B cell (primary cell): ENCODE data around the gene SERTAD2. TPM values are rescaled to one million over a fixed set of nuclear protein-coding genes. Genes with fewer than 3 reads are reported as not detected.
A peak's percentile ranks its signal among the peaks of the same experiment; 100 is the strongest.

Experiments used
- ATAC-seq: fragments of 200-7000 bp; cut with Tn5 transposase; one replicate; pipeline ENCODE4 v1.10.0; 2021; ENCODE audit warnings: low read depth, mild to moderate bottlenecking, moderate number of reproducible peaks, moderate library complexity
- CTCF ChIA-PET: fragments of 350-600 bp; sonication (Branson Sonifier 250); formaldehyde crosslinking; loops from one replicate; lab custom pipeline; 2021; ENCODE audit warnings: antibody characterized with exemption, inconsistent platforms; lab: Charles Lee
- POLR2A ChIA-PET: fragments of 350-600 bp; sonication (Branson Sonifier 250); formaldehyde crosslinking; loops from one replicate; lab custom pipeline; 2021; ENCODE audit warnings: antibody characterized with exemption; lab: Charles Lee
- DNase-seq: peaks from one replicate; pipeline ENCODE4 v3.0.0; 2013
- H2AFZ ChIP-seq: 2 replicates; pipeline ENCODE4 v1.6.1; 2012; ENCODE audit warnings: mild to moderate bottlenecking, low read depth, low read length; ENCODE audit not compliant: insufficient read depth, poor library complexity, severe bottlenecking
- H3K27ac ChIP-seq, 2 donors: 1 replicate in 1 of 2; 2 replicates in 1 of 2; pipeline ENCODE4 v1.5.1; 2012 to 2013; ENCODE audit warnings: low read length in 2 of 2, mild to moderate bottlenecking in 2 of 2, moderate library complexity in 1 of 2
- H3K27me3 ChIP-seq, 4 experiments: fragments of 200-600 bp in 1 of 4; sonication (generic) in 1 of 4; replicated peaks in 1 of 4; 1 replicate in 2 of 4; 2 replicates in 2 of 4; pipeline versions ENCODE4 v1.6.1 to v1.7.0; 2013 to 2016; ENCODE audit warnings: low read length in 3 of 4, mild to moderate bottlenecking in 2 of 4, mixed read lengths in 1 of 4, moderate library complexity in 1 of 4; ENCODE audit not compliant: insufficient read depth in 4 of 4, control insufficient read depth in 3 of 4; ENCODE audit errors: control extremely low read depth in 1 of 4
- H3K36me3 ChIP-seq, 2 experiments: replicated peaks in 1 of 2; 1 replicate in 1 of 2; 2 replicates in 1 of 2; pipeline versions ENCODE4 v1.6.1 to v1.7.1; 2013; ENCODE audit warnings: low read length in 1 of 2; ENCODE audit not compliant: insufficient read depth in 2 of 2, control insufficient read depth in 1 of 2; ENCODE audit errors: control extremely low read depth in 1 of 2, extremely low read depth in 1 of 2
- H3K4me1 ChIP-seq, 2 donors: fragments of 200-600 bp in 1 of 2; sonication (generic) in 1 of 2; 1 replicate in 1 of 2; 2 replicates in 1 of 2; pipeline versions ENCODE4 v1.5.1 to v1.6.1; 2013 to 2017; ENCODE audit warnings: low read length in 2 of 2; ENCODE audit not compliant: control insufficient read depth in 2 of 2, insufficient read depth in 2 of 2
- H3K4me2 ChIP-seq: replicated peaks from 2 replicates; pipeline ENCODE3; 2012; ENCODE audit warnings: mild to moderate bottlenecking, low read depth, low read length; ENCODE audit not compliant: poor library complexity, severe bottlenecking
- H3K4me3 ChIP-seq, 5 experiments: fragments of 200-600 bp in 1 of 5; sonication (generic) in 1 of 5; 1 replicate in 3 of 5; 2 replicates in 2 of 5; pipeline versions ENCODE4 v1.5.1 to v1.7.0; 2011 to 2016; ENCODE audit warnings: low read length in 4 of 5, mild to moderate bottlenecking in 4 of 5, low read depth in 2 of 5, control low read depth in 1 of 5, moderate library complexity in 1 of 5; ENCODE audit not compliant: insufficient read depth in 1 of 5; ENCODE audit errors: control extremely low read depth in 1 of 5, extremely low read depth in 1 of 5
- H3K79me2 ChIP-seq: fragments of 200-600 bp; sonication (generic); one replicate; pipeline ENCODE4 v1.6.0; 2016; ENCODE audit warnings: low read length; ENCODE audit not compliant: control insufficient read depth, insufficient read depth
- H3K9ac ChIP-seq: fragments of 200-600 bp; sonication (generic); 2 replicates; pipeline ENCODE4 v1.6.1; 2017; ENCODE audit warnings: mild to moderate bottlenecking, low read length, moderate library complexity
- H3K9me3 ChIP-seq, 3 donors: one replicate each; pipeline versions ENCODE4 v1.6.1 to v1.7.1; 2013; ENCODE audit warnings: low read length in 2 of 3; ENCODE audit not compliant: control insufficient read depth in 2 of 3, insufficient read depth in 1 of 3; ENCODE audit errors: control extremely low read depth in 1 of 3
- H4K20me1 ChIP-seq: 2 replicates; pipeline ENCODE4 v1.6.0; 2012; ENCODE audit warnings: mild to moderate bottlenecking, low read length; ENCODE audit not compliant: insufficient read depth, control insufficient read depth, poor library complexity, severe bottlenecking
- H3K27ac Mint-ChIP-seq: one replicate; pipeline ENCODE4 v1.8.0; 2021; ENCODE audit warnings: mixed read lengths
- H3K27me3 Mint-ChIP-seq: one replicate; pipeline ENCODE4 v1.8.0; 2021; ENCODE audit warnings: mixed read lengths
- H3K4me1 Mint-ChIP-seq: one replicate; pipeline ENCODE4 v1.8.0; 2021; ENCODE audit warnings: mixed read lengths
- H3K4me3 Mint-ChIP-seq: one replicate; pipeline ENCODE4 v1.8.0; 2021; ENCODE audit warnings: mixed read lengths
- H3K9me3 Mint-ChIP-seq: one replicate; pipeline ENCODE4 v1.8.0; 2022; ENCODE audit warnings: mixed read lengths; ENCODE audit not compliant: insufficient read depth
- EZH2 ChIP-seq: IDR thresholded peaks from 2 replicates; pipeline ENCODE4 v1.6.1; 2012; ENCODE audit warnings: borderline replicate concordance, low read depth, mild to moderate bottlenecking, moderate library complexity, low read length; ENCODE audit not compliant: insufficient read depth, poor library complexity, severe bottlenecking
- WGBS: methylation state at CpG from one replicate; pipeline ENCODE4 v1.1.5; 2013; ENCODE audit warnings: missing lambda C conversion rate; ENCODE audit not compliant: insufficient coverage; 5-methylcytosine and 5-hydroxymethylcytosine counted together
- intact Hi-C: fragments of 100-400 bp; cut with micrococcal nuclease; formaldehyde crosslinking; loops from one replicate; pipeline ENCODE4 v1.10.0; 2022
- polyA plus RNA-seq: library from polyadenylated mRNA; depleted of rRNA; stranded (reverse); fragments of >200 nt; gene quantifications from 2 replicates; pipeline ENCODE4 v1.2.3, GENCODE V29; 2012
- total RNA-seq, 2 donors: library from RNA; stranded (reverse); fragments of 120-200 nt in 1 of 2; gene quantifications; 1 replicate in 1 of 2; 2 replicates in 1 of 2; pipeline versions ENCODE4 v1.2.3 to v1.2.4, GENCODE V29; 2013 to 2022
- TF ChIP-seq, protein P1 (sequence below): fragments of 200-600 bp; IDR thresholded peaks from one replicate; pipeline ENCODE4 v1.8.0; 2022; ENCODE audit warnings: antibody characterized with exemption, mild to moderate bottlenecking

Gene SERTAD2
- total and polyA plus RNA-seq, 2 donors (not counting 1 experiment from before 2014, with no cell fraction given): 49.5 to 66.8 TPM

GRCh38 chr2:64685430-64685829 is 31.7 kb upstream of the SERTAD2 start:
- WGBS: no CpG with 5 or more reads among the region's 1 CpG
- intact Hi-C loops: no loop called here
- ATAC-seq: no peak
- H3K9ac ChIP-seq: no peak overlapping the region
- H3K4me3 Mint-ChIP-seq: no peak overlapping the region
- peaks cover 5% of the 10 kb centered on the region for H3K79me2 ChIP-seq
- no peaks in the 10 kb centered on the region for H3K9me3 Mint-ChIP-seq
- H3K27me3 ChIP-seq: no peaks in the 10 kb centered on the region
- H3K9me3 ChIP-seq: no peaks in the 10 kb centered on the region
- H3K4me1 ChIP-seq: peaks cover 22 to 24% of the 10 kb centered on the region in 2 donors
- H3K4me2 ChIP-seq: no peak overlapping the region
- no peaks in the 10 kb centered on the region for H4K20me1 ChIP-seq
- H3K36me3 ChIP-seq: no peaks in the 10 kb centered on the region
- H3K27me3 Mint-ChIP-seq: no peaks in the 10 kb centered on the region
- POLR2A ChIA-PET: interaction anchor here (1.2 kb wide), 2 partner anchors 17 to 34 kb away, joined by 3 read pairs; no protein-coding TSS in a partner anchor
- H2AFZ ChIP-seq: no peak overlapping the region
- peaks cover 35% of the 10 kb centered on the region for H3K4me1 Mint-ChIP-seq
- H3K27ac ChIP-seq: no peak overlapping the region
- H3K27ac Mint-ChIP-seq: peak overlapping the region; percentile 7
- CTCF ChIA-PET: interaction anchor here (1.1 to 1.8 kb wide), 5 partner anchors 11 to 39 kb away, joined by 3 to 6 read pairs (median 5); partner anchors contain the start of gene SERTAD2
- TF ChIP-seq, protein P1, sequence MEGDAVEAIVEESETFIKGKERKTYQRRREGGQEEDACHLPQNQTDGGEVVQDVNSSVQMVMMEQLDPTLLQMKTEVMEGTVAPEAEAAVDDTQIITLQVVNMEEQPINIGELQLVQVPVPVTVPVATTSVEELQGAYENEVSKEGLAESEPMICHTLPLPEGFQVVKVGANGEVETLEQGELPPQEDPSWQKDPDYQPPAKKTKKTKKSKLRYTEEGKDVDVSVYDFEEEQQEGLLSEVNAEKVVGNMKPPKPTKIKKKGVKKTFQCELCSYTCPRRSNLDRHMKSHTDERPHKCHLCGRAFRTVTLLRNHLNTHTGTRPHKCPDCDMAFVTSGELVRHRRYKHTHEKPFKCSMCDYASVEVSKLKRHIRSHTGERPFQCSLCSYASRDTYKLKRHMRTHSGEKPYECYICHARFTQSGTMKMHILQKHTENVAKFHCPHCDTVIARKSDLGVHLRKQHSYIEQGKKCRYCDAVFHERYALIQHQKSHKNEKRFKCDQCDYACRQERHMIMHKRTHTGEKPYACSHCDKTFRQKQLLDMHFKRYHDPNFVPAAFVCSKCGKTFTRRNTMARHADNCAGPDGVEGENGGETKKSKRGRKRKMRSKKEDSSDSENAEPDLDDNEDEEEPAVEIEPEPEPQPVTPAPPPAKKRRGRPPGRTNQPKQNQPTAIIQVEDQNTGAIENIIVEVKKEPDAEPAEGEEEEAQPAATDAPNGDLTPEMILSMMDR: no peak
- TF ChIP-seq EZH2: no peak
- no peak for DNase-seq
- no peak overlapping the region for H3K4me3 ChIP-seq

DNA sequence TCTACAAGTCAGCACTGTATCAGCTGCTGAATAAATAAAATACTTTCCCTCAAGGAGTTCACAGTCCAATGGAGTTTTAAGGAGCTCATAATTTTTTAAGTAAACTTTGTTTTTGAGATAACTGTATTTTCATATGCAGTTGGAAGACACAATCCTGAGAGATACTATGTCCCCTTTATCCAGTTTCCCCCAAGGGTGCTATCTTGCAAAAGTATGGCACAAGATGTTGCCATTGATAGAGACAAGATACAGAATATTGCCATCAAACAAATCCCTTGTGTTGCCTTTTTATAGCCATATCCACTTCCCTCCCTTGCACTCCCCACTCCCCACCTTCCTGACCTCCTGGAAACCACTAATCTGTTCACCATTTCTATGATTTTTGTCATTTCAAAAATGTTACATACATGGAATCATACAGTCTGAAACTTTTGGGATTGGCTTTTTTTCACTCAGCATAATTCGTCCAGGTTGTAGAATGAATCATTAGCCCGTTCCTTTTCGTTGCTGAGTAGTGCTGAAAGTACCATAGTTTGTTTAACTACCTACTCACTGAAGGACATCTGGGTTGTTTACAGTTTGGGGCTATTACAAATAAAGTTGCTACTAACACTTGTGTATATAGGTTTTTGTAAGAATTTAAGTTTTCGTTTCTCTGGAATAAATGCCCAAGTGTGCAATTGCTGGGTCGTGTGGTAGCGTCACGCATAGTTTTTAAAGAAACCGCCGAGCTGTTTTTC is 30.2 kb upstream of the SERTAD2 start:
- no peaks in the 10 kb centered on the region for H3K27me3 Mint-ChIP-seq
- H3K27ac ChIP-seq: no peak overlapping the region
- H3K79me2 ChIP-seq: peaks cover 5% of the 10 kb centered on the region
- no peak for DNase-seq
- POLR2A ChIA-PET: no interaction called here
- no peak for ATAC-seq
- TF ChIP-seq, protein P1: no peak
- TF ChIP-seq EZH2: no peak
- no peaks in the 10 kb centered on the region for H3K9me3 Mint-ChIP-seq
- WGBS: 100% methylated on average over 4 of the region's 9 CpGs
- peaks cover 22 to 24% of the 10 kb centered on the region in 2 donors for H3K4me1 ChIP-seq
- H3K4me2 ChIP-seq: no peak overlapping the region
- H3K9me3 ChIP-seq: no peaks in the 10 kb centered on the region
- CTCF ChIA-PET: no interaction called here
- H3K36me3 ChIP-seq: no peaks in the 10 kb centered on the region
- peaks cover 34% of the 10 kb centered on the region for H3K4me1 Mint-ChIP-seq
- H3K27me3 ChIP-seq: no peaks in the 10 kb centered on the region
- no peak overlapping the region for H3K4me3 Mint-ChIP-seq
- intact Hi-C loops: loop anchor here (2.0 kb wide), 1 partner anchor 15 kb away; no protein-coding TSS in a partner anchor
- no peaks in the 10 kb centered on the region for H4K20me1 ChIP-seq
- H3K4me3 ChIP-seq: no peak overlapping the region
- H3K27ac Mint-ChIP-seq: no peak overlapping the region
- H2AFZ ChIP-seq: no peak overlapping the region
- H3K9ac ChIP-seq: no peak overlapping the region
